Activated CD4-positive, alpha-beta memory T cell treated with anti-CD3 and anti-CD28 coated beads for 36 hours (primary cell): ENCODE data around the gene TBX4. TPM values are rescaled to one million over a fixed set of nuclear protein-coding genes. Genes with fewer than 3 reads are reported as not detected.
"Not testable (repeated sequence)": the region's sequence is repeated elsewhere in the genome, so short reads cannot be mapped to it uniquely, and the experiment has no call there.

ENCODE experiments used
- CTCF ChIA-PET: fragments of 350-600 bp; sonication (Branson Sonifier 250); formaldehyde crosslinking; loops from one replicate; lab custom pipeline; 2021; ENCODE audit warnings: antibody characterized with exemption, inconsistent platforms; lab: Charles Lee
- POLR2A ChIA-PET: fragments of 350-600 bp; sonication (Branson Sonifier 250); formaldehyde crosslinking; loops from one replicate; lab custom pipeline; 2021; ENCODE audit warnings: antibody characterized with exemption; lab: Charles Lee
- DNase-seq: peaks from one replicate; pipeline ENCODE4 v3.0.0-alpha.2; 2020
- H3K27ac Mint-ChIP-seq: one replicate; pipeline ENCODE4 v1.8.0; 2021; ENCODE audit warnings: mixed read lengths
- H3K27me3 Mint-ChIP-seq: one replicate; pipeline ENCODE4 v1.8.0; 2021; ENCODE audit warnings: mixed read lengths
- H3K36me3 Mint-ChIP-seq: one replicate; pipeline ENCODE4 v1.8.0; 2021; ENCODE audit warnings: mixed read lengths
- H3K4me1 Mint-ChIP-seq: one replicate; pipeline ENCODE4 v1.8.0; 2021; ENCODE audit warnings: low read depth, mixed read lengths
- H3K4me3 Mint-ChIP-seq: one replicate; pipeline ENCODE4 v1.8.0; 2021; ENCODE audit warnings: mild to moderate bottlenecking, mixed read lengths
- H3K9me3 Mint-ChIP-seq: one replicate; pipeline ENCODE4 v1.8.0; 2021; ENCODE audit warnings: mixed read lengths
- intact Hi-C: fragments of 100-400 bp; cut with micrococcal nuclease; formaldehyde crosslinking; loops from one replicate; pipeline ENCODE4 v1.15.1; 2023
- total RNA-seq, 2 experiments: library from RNA; stranded (reverse); gene quantifications; one replicate each; pipeline ENCODE4 v1.2.3, GENCODE V29; 2021

TBX4 gene
- total RNA-seq, 2 experiments from 2014 or later = not detected

- Mint-ChIP-seq H3K4me1 (no peaks in the 10 kb centered on the region), H3K4me3 (no peak overlapping the region), H3K27me3 (peaks cover 26% of the 10 kb centered on the region), H3K9me3 (no peaks in the 10 kb centered on the region), H3K36me3 (no peaks in the 10 kb centered on the region), H3K27ac (no peak overlapping the region)
- CTCF ChIA-PET = no interaction called here
- intact Hi-C loops = no loop called here
- POLR2A ChIA-PET = no interaction called here
- DNase-seq = no peak
Measured at GRCh38 chr17:61522088-61522487, 69.9 kb downstream of the TBX4 start.

DNA sequence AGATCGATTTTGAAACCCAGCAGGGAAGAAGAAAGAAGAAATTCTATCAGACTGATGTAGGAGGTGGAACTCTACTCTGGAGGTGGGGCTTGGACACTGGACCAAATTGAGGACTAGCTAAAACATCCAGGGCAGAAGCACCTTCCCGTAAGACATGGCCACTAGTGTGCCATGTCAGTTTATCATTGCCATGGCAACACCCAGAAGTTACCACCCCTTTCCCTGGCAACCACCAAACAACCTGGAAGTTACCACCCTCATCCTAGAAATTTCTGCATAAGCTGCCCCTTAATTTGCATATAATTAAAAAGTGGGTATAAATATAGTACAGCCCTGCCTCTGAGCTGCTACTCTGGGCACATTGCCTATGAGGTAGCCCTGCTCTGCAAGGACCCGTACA lies 72.1 kb downstream of the TBX4 start:
- ChIA-PET CTCF (interaction anchor here (1.5 kb wide), 1 partner anchor 112 kb away, joined by 5 read pairs; no protein-coding TSS in a partner anchor), POLR2A (no interaction called here)
- DNase-seq = no peak
- no peaks in the 10 kb centered on the region for H3K9me3 Mint-ChIP-seq
- intact Hi-C loops = no loop called here
- H3K36me3 Mint-ChIP-seq = no peaks in the 10 kb centered on the region
- H3K27ac Mint-ChIP-seq = no peak overlapping the region
- H3K4me3 Mint-ChIP-seq = no peak overlapping the region
- H3K4me1 Mint-ChIP-seq = no peaks in the 10 kb centered on the region
- peaks cover 28% of the 10 kb centered on the region for H3K27me3 Mint-ChIP-seq

DNA sequence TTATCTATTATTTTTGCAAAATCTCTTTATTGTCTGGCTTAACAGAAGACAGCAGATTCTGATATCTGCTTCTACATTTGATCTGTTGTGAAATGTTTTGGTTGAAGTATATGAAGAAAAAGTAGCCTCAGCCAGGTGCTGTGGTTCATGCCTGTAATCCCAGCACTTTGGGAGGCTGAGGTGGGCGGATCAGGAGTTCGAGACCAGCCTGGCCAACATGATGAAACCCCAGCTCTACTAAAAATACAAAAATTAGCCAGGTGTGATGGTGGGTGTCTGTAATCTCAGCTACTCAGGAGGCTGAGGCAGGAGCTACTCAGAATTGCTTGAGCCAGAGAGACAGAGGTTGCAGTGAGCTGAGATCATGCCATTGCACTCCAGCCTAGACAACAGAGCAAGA lies 75.2 kb downstream of the TBX4 start:
- DNase-seq, H3K4me1 Mint-ChIP-seq, CTCF ChIA-PET, H3K36me3 Mint-ChIP-seq, H3K27ac Mint-ChIP-seq, intact Hi-C loops, POLR2A ChIA-PET, H3K9me3 Mint-ChIP-seq, H3K4me3 Mint-ChIP-seq: not testable (repeated sequence)
- peaks cover 30% of the 10 kb centered on the region for H3K27me3 Mint-ChIP-seq

GRCh38 chr17:61528171-61528570 lies 75.9 kb downstream of the TBX4 start:
- Mint-ChIP-seq H3K4me1 (no peaks in the 10 kb centered on the region), H3K27ac (no peak overlapping the region), H3K4me3 (no peak overlapping the region), H3K27me3 (peaks cover 29% of the 10 kb centered on the region), H3K9me3 (no peaks in the 10 kb centered on the region), H3K36me3 (no peaks in the 10 kb centered on the region)
- ChIA-PET CTCF (no interaction called here), POLR2A (no interaction called here)
- intact Hi-C loops = no loop called here
- DNase-seq = no peak

DNA sequence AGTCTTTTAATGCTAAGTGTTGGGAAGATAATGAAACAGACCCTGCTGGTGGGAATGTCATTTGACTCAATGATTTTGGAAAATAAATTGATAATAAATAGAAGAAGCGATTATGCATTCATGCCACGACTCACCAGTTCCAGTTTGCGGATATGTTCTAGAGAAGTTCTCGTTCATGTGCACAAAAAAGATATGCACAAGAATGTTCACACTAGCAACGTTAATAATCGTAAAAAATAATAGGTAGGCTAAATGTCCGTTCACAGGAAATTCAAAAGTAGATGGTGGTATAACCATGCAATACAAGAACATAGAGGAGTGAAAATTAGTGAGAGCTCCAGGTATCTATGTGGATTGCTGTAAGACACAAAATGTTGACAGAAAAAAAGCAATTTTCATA lies 79.0 kb downstream of the TBX4 start:
- Mint-ChIP-seq H3K4me3 (no peak overlapping the region), H3K9me3 (no peaks in the 10 kb centered on the region), H3K27ac (no peak overlapping the region), H3K36me3 (no peaks in the 10 kb centered on the region), H3K27me3 (peaks cover 9% of the 10 kb centered on the region), H3K4me1 (peaks cover 1% of the 10 kb centered on the region)
- CTCF ChIA-PET = interaction anchor here (0.6 kb wide), 1 partner anchor 15 kb away, joined by 5 read pairs; no protein-coding TSS in a partner anchor
- POLR2A ChIA-PET = no interaction called here
- DNase-seq = no peak
- intact Hi-C loops = no loop called here

GRCh38 chr17:61532826-61533225 lies 80.6 kb downstream of the TBX4 start:
- H3K36me3 Mint-ChIP-seq = no peaks in the 10 kb centered on the region
- no peaks in the 10 kb centered on the region for H3K9me3 Mint-ChIP-seq
- no peak overlapping the region for H3K27ac Mint-ChIP-seq
- H3K27me3 Mint-ChIP-seq = peaks cover 2% of the 10 kb centered on the region
- no peak overlapping the region for H3K4me3 Mint-ChIP-seq
- H3K4me1 Mint-ChIP-seq = peaks cover 5% of the 10 kb centered on the region
- CTCF ChIA-PET = no interaction called here
- intact Hi-C loops = no loop called here
- POLR2A ChIA-PET = no interaction called here
- DNase-seq = no peak

DNA sequence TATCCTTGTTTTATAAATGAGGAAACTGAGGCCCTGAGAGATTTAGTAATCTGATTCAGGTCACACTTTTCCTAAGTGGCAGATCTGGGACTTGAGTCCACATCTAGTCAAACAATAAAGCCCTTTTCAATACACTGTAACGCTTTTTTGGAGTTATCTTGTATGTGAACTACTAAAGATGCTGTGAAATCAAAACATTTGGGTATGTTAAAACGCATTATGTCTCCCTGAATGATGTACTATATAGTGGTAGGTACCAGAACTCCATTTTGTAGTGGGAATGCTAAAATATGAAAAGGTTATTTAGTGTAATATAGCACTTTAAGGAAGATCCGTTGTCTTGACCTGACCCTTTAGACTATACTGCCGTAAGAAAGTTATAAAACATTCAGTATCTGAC lies 81.6 kb downstream of the TBX4 start:
- DNase-seq = no peak
- Mint-ChIP-seq H3K4me1 (peaks cover 5% of the 10 kb centered on the region), H3K9me3 (no peaks in the 10 kb centered on the region), H3K27ac (no peak overlapping the region), H3K27me3 (peaks cover 2% of the 10 kb centered on the region), H3K36me3 (no peaks in the 10 kb centered on the region), H3K4me3 (no peak overlapping the region)
- CTCF ChIA-PET = no interaction called here
- POLR2A ChIA-PET = no interaction called here
- intact Hi-C loops = no loop called here

GRCh38 chr17:61534414-61534813 lies 82.2 kb downstream of the TBX4 start:
- no peak for DNase-seq
- CTCF ChIA-PET = no interaction called here
- Mint-ChIP-seq H3K27me3 (peaks cover 2% of the 10 kb centered on the region), H3K36me3 (no peaks in the 10 kb centered on the region), H3K4me1 (peaks cover 5% of the 10 kb centered on the region), H3K27ac (no peak overlapping the region), H3K4me3 (no peak overlapping the region), H3K9me3 (no peaks in the 10 kb centered on the region)
- intact Hi-C loops = no loop called here
- POLR2A ChIA-PET = no interaction called here

Other genes starting within 250 kb of the TBX4 start
- under 1 TPM in 1 of 2 experiments, not detected in 1; 0.05 TPM for gene TBX2, start 52.6 kb upstream of the TBX4 start, total RNA-seq
- not detected for gene NACA2, start 138.8 kb downstream of the TBX4 start, total RNA-seq